Brain pericyte (primary cell): ENCODE results near the gene TRIM67.
"Not testable (repeated sequence)": the region's sequence is repeated elsewhere in the genome, so short reads cannot be mapped to it uniquely, and the experiment has no call there.

ENCODE experiments used
- DNase-seq: peaks from one replicate; pipeline ENCODE4 v3.0.0-alpha.2; 2012; ENCODE audit warnings: low read depth, low spot score

The TRIM67 gene

GRCh38 chr1:231161667-231162296 lies at the start of gene TRIM67:
Gene TRIM67, plus strand, starts transcription at chr1:231162058. Its CDS starts 912 bp downstream, at chr1:231162970.
- DNase-seq = no peak

DNA sequence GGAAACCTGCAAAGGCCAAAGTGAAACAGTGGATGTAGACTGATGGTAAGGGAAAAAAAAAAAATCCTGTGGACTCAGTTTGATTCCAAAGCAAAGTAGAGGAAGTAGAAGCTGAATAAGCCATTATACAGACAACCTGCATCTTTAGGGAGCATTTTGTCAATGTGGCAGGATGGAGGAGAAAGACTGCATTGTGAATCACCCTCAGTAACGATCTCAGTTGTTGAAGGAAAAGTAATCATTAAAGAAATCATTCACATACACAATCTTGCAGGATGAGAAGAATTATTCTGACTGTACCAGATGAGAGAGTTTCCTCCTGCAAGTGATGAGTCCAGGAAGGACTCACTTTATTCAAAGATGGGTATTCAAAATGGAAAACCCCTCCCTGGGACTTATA lies 45.1 kb upstream of the TRIM67 start:
- no peak for DNase-seq

GRCh38 chr1:231118704-231119453 lies 43.0 kb upstream of the TRIM67 start:
- DNase-seq = no peak

DNA sequence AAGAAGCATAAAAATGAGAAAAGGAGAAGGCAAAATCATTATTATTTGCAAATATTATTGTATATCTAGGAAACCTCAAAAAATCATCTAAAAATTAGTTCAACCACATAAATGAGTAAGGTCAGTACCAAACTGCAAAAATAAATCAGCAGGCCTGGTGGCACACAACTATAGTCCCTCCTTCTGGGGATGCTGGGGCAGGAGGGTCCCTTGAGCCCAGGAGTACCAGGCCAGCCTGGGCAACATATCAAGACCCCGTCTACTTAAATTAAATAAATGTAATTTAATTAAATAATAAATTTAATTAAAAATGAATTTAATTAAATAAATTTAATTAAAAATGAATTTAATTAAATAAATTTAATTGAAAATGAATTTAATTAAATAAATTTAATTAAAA lies 40.3 kb upstream of the TRIM67 start:
- DNase-seq = no peak

GRCh38 chr1:231122143-231122542 lies 39.7 kb upstream of the TRIM67 start:
- DNase-seq = no peak

GRCh38 chr1:231124746-231125145 lies 37.1 kb upstream of the TRIM67 start:
- DNase-seq = no peak

DNA sequence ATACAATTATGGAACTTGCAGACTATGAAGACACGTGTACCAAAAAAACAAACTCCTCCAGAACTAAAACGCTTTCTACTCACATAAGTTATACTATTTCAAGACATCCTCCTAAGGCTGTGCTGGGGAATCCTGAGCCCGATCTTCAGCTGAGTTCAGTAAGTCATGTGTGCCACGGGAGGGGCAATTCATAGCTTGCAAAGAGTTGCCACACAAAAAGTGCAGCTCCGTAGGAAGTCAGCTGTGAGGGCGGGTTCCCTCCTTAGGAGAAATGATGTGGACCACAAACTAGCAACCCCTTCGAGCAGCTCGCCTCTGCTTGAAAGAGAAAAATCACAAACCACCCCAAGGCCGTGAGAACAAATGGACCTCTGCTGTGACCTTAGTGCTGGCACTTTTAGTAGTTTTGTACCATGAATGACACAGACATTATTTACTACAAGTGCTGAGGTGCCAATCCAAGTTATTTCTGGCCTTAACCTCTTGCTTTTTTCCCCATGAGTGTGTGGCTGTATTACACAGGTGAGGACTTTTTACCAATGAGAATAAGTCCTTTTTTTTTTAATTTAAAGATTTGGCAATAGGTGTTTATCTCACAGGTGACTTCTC lies 35.8 kb upstream of the TRIM67 start:
- DNase-seq = no peak

GRCh38 chr1:231127106-231127505 lies 34.8 kb upstream of the TRIM67 start:
- DNase-seq = not testable (repeated sequence)

- not testable (repeated sequence) for DNase-seq
Measured at GRCh38 chr1:231128471-231128870, 33.4 kb upstream of the TRIM67 start.

DNA sequence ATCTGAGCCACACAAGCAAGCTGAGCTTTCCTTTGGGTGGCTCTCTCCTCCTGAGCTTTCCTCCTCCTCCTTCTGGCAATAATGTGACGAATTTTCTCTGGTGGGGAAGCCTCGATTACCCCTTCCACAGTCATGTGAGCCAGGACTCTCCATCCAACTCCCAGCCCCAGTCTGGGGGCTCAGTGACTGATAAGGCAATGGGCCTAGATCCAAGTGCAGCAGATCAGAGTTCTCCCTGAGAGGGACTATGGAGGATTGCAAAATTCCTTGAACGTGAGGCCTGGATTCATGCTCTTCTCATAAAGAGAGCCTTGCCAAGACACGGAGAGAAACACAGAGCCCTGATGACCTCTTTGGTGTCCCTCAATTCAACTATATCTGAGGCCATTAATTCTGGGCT lies 31.3 kb upstream of the TRIM67 start:
- no peak for DNase-seq

DNA sequence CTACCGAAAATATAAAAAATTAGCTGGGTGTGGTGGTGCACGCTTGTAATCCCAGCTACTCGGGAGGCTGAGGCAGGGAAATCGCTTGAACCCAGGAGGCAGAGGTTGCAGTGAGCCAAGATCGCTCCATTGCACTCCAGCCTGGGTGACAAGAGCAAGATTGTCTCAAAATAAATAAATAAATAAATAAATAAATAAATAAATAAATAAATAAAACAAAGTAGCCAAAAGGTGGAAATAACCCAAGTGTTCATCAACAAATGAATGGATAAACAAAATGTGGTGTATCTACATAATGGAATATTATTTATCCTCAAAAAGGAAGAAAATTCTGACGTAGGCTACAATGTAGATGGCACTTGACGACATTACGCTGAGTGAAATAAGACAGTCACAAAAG lies 29.3 kb upstream of the TRIM67 start:
- DNase-seq = not testable (repeated sequence)

GRCh38 chr1:231134624-231135023 lies 27.2 kb upstream of the TRIM67 start:
- no peak for DNase-seq

- DNase-seq = no peak
Measured at GRCh38 chr1:231138236-231138635, 23.6 kb upstream of the TRIM67 start.

- DNase-seq = no peak
Measured at GRCh38 chr1:231139125-231139649, 22.7 kb upstream of the TRIM67 start.

- peak; percentile 91 for DNase-seq
Measured at GRCh38 chr1:231139659-231140654, 21.9 kb upstream of the TRIM67 start.

- DNase-seq = no peak
Measured at GRCh38 chr1:231144416-231145193, 17.3 kb upstream of the TRIM67 start.

DNA sequence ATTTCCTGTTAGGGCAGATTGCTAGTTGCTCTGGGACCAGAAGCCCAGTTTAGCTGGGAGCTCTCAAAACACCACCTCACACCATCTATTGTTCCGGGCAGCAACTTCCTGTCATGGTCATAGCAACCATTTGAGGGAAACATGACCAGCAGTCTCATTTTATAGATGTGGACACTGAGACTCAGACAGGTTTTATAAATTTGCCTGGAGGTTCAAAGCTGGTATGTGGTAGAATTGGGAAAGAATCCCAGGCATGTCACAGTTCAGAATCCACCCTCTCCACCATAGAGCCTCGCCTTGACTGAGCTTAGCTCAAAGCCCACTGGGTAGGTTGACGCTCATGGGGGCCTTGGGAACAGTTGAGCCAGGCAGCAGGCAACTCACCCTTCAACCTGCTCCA lies 14.0 kb upstream of the TRIM67 start:
- no peak for DNase-seq

DNA sequence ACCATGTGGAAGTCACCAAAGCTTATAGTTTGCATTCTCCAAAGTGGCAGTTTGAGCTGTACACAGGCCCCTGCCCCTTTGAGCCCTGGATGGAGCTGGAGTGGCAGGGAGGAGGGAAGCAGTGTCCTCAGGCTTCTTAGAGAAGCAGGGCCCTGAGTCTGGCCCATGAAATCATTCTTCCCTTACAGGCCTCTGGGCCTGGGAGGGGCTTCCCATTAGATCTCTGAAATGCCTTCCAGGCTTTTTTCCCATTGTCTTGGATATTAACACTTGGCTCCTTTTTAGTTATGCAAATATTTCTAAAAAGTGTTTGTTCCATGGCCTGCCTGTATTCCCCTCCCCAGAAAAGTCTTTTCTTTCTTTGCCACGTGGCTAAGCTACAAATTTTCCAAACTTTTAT lies 10.0 kb upstream of the TRIM67 start:
- no peak for DNase-seq

DNA sequence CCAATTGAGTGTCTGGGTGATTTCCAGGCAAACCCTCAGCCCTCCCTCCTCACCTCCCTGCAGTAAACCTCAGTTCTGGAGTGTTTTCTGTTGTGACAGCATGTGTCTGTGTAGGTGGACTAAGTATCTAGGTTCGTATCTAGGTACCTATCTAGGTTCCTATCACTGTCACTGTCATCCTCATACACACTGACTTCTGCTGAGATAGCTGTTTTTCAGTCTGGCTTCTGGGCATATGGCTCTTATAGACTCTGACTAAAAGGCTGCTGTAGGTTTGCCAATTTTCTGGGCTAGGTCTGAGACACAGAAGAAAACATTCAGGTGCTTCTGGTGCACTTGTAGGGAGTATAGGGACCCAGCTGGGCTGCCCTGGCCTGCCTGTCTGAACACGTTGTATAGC lies 8.1 kb upstream of the TRIM67 start:
- no peak for DNase-seq

DNA sequence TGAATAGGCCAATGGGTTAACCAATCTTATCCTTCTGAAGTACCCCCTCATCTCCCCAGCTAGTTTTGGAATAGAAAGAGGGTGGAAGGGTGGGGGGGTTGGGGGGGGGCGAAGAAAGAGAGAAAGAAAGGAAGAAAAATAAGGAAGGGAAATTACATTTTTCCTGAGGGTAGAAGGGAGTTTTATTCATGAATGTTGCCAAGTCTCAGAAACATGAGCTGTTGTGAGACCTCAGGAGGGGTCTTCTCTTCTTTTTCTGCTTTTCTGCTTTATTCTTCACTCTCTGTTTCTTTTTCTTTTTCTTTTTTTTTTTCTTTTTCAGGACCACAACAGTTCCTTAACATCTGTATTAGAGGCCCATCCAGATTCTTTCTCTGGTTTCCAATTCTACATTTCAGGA lies 6.0 kb upstream of the TRIM67 start:
- no peak for DNase-seq

GRCh38 chr1:231157311-231157710 lies 4.5 kb upstream of the TRIM67 start:
- DNase-seq = no peak
